Keratinocyte (primary cell): Measurements from ENCODE around the gene CD40. TPM values are rescaled to one million over a fixed set of nuclear protein-coding genes. Genes with fewer than 3 reads are reported as not detected.

Source experiments
- DNase-seq: peaks from one replicate; pipeline ENCODE4 v3.0.0-alpha.2; 2011; ENCODE audit warnings: low read depth, missing footprints, low spot score
- FAIRE-seq: peaks from 2 replicates; lab custom pipeline; 2011; peaks lifted over from hg19 to GRCh38; lab: Jason Lieb, UNC
- H2AFZ ChIP-seq: 2 replicates; pipeline ENCODE4 v1.6.0; 2012; ENCODE audit warnings: low read length, control low read depth, inconsistent platforms; ENCODE audit not compliant: control insufficient read depth
- H3K27ac ChIP-seq: 2 replicates; pipeline ENCODE4 v1.5.1; 2011; ENCODE audit warnings: low read length; ENCODE audit not compliant: control insufficient read depth, insufficient read depth
- H3K27me3 ChIP-seq: 3 replicates; pipeline ENCODE4 v1.6.0; 2011; ENCODE audit warnings: low read length; ENCODE audit not compliant: control insufficient read depth, insufficient read depth; ENCODE audit errors: extremely low read depth
- H3K36me3 ChIP-seq, 2 experiments: 2 replicates in 1 of 2; 3 replicates in 1 of 2; pipeline ENCODE4 v1.5.1; 2011; ENCODE audit warnings: low read length in 2 of 2, mild to moderate bottlenecking in 1 of 2; ENCODE audit not compliant: control insufficient read depth in 2 of 2, insufficient read depth in 2 of 2; ENCODE audit errors: extremely low read depth in 1 of 2
- H3K4me1 ChIP-seq: 3 replicates; pipeline ENCODE4 v1.5.1; 2011; ENCODE audit warnings: low read length; ENCODE audit not compliant: control insufficient read depth, insufficient read depth; ENCODE audit errors: extremely low read depth
- H3K4me2 ChIP-seq: 3 replicates; pipeline ENCODE4 v1.6.0; 2011; ENCODE audit warnings: low read depth, low read length; ENCODE audit not compliant: control insufficient read depth, insufficient read depth; ENCODE audit errors: extremely low read depth
- H3K4me3 ChIP-seq, 3 experiments: fragments of 200-600 bp in 1 of 3; sonication (generic) in 1 of 3; 2 replicates in 2 of 3; 3 replicates in 1 of 3; pipeline ENCODE4 v1.5.1; 2011 to 2016; ENCODE audit warnings: low read length in 3 of 3, mild to moderate bottlenecking in 3 of 3, control low read depth in 2 of 3, inconsistent platforms in 1 of 3, low read depth in 1 of 3, mixed read lengths in 1 of 3, mixed run types in 1 of 3, moderate library complexity in 1 of 3; ENCODE audit not compliant: control insufficient read depth in 2 of 3, insufficient read depth in 2 of 3; ENCODE audit errors: extremely low read depth in 1 of 3
- H3K79me2 ChIP-seq: 2 replicates; pipeline ENCODE4 v1.6.0; 2012; ENCODE audit warnings: low read length; ENCODE audit not compliant: control insufficient read depth, insufficient read depth
- H3K9ac ChIP-seq: 3 replicates; pipeline ENCODE4 v1.6.0; 2011; ENCODE audit warnings: low read length; ENCODE audit not compliant: control insufficient read depth, insufficient read depth; ENCODE audit errors: extremely low read depth
- H3K9me1 ChIP-seq: 3 replicates; pipeline ENCODE4 v1.6.0; 2011; ENCODE audit warnings: low read length; ENCODE audit not compliant: control insufficient read depth, insufficient read depth; ENCODE audit errors: extremely low read depth
- H3K9me3 ChIP-seq: 2 replicates; pipeline ENCODE4 v1.5.1; 2012; ENCODE audit warnings: low read depth, low read length; ENCODE audit not compliant: control insufficient read depth
- H4K20me1 ChIP-seq: 3 replicates; pipeline ENCODE4 v1.6.0; 2011; ENCODE audit warnings: low read length; ENCODE audit not compliant: control insufficient read depth, insufficient read depth; ENCODE audit errors: extremely low read depth
- CTCF ChIP-seq, 3 experiments: IDR thresholded peaks in 1 of 3; conservative IDR thresholded peaks in 1 of 3; optimal IDR thresholded peaks in 1 of 3; 2 replicates in 2 of 3; 3 replicates in 1 of 3; pipeline versions ENCODE3 to v1.5.1; 2011; ENCODE audit warnings: low read length in 3 of 3, mild to moderate bottlenecking in 3 of 3, moderate library complexity in 2 of 3, control low read depth in 1 of 3, inconsistent platforms in 1 of 3; ENCODE audit not compliant: insufficient read depth in 2 of 3; ENCODE audit errors: extremely low read depth in 1 of 3
- EZH2 ChIP-seq: IDR thresholded peaks from one replicate; pipeline ENCODE4 v1.6.1; 2012; ENCODE audit warnings: inconsistent platforms, mild to moderate bottlenecking, low read length, moderate library complexity
- dilution Hi-C: fragments of 300-500 bp; cut with MboI; formaldehyde crosslinking; loops from one replicate; pipeline ENCODE4 v1.7.0; 2020; ENCODE audit warnings: low sequenced_read_pairs; ENCODE audit not compliant: extremely low pct_ligation_motif_present
- polyA plus RNA-seq, 5 experiments: library from polyadenylated mRNA; depleted of rRNA in 3 of 5; stranded (reverse) in 3 of 5; stranded (forward) in 1 of 5; unstranded in 1 of 5; fragments of >200 nt; gene quantifications; 1 replicate in 1 of 5; 2 replicates in 3 of 5; 3 replicates in 1 of 5; pipeline versions ENCODE4 v1.2.1 to v1.2.3, GENCODE V29; 2011 to 2012; ENCODE audit warnings: missing spikeins in 2 of 5, low read depth in 1 of 5, low replicate concordance in 1 of 5

CD40 gene
- polyA plus RNA-seq, 1 donor (not counting 4 experiments of a cell fraction or from before 2014, with no cell fraction given), result 13.4 TPM

GRCh38 chr20:46119547-46119946, 1.4 kb downstream of the CD40 start:
- Histone ChIP-seq H3K9me1 (peaks cover 2% of the 10 kb centered on the region), H3K27me3 (no peaks in the 10 kb centered on the region), H3K36me3 (peaks cover 0 to 1% of the 10 kb centered on the region in 2 experiments), H3K9me3 (no peaks in the 10 kb centered on the region), H3K9ac (no peak overlapping the region), H3K79me2 (no peaks in the 10 kb centered on the region), H3K4me2 (no peak overlapping the region), H2AFZ (no peak overlapping the region), H3K4me3 (no peak overlapping the region), H3K27ac (no peak overlapping the region), H4K20me1 (no peaks in the 10 kb centered on the region), H3K4me1 (peaks cover 10% of the 10 kb centered on the region)
- dilution Hi-C loops, result no loop called here
- DNase-seq (no peak), FAIRE-seq (no peak)
- no peak for TF ChIP-seq EZH2
- TF ChIP-seq CTCF (optimal IDR thresholded peaks at IDR 0.05 in 1 of 3, IDR thresholded peaks at IDR 0.05 in 1 of 3, conservative IDR thresholded peaks at IDR 0.05 in 1 of 3; ENCODE audit: extremely low read depth in 1 of 3, insufficient read depth in 2 of 3, low read length in 3 of 3), result no peak

DNA sequence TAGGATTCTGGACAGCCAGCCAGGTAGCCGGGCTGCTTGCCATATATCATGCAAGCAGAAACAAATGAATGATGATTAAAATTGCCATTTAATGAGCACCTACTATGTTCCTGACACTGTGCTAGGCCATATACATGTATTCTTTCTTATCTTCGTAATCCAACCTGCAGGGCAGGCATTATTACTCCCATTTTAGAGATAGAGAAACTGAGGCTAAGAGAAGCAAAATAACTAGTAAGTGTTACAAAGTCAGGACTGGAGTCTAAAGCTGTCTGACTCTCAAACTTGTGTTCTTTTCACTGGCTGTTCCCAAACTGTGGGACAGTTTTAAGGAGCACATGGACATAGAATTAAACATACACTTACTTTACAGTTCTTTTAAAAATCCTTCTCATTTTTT, 2.0 kb downstream of the CD40 start:
- no peak overlapping the region for H3K27ac ChIP-seq
- H3K36me3 ChIP-seq, result peaks cover 0 to 1% of the 10 kb centered on the region in 2 experiments
- no peak overlapping the region for H3K4me2 ChIP-seq
- FAIRE-seq, result no peak
- H3K79me2 ChIP-seq, result no peaks in the 10 kb centered on the region
- no peaks in the 10 kb centered on the region for H3K9me3 ChIP-seq
- dilution Hi-C loops, result no loop called here
- H4K20me1 ChIP-seq, result no peaks in the 10 kb centered on the region
- no peak for DNase-seq
- H3K4me1 ChIP-seq, result peaks cover 10% of the 10 kb centered on the region
- H3K9me1 ChIP-seq, result peaks cover 2% of the 10 kb centered on the region
- no peak overlapping the region for H3K9ac ChIP-seq
- no peak overlapping the region for H3K4me3 ChIP-seq
- no peak overlapping the region for H2AFZ ChIP-seq
- no peaks in the 10 kb centered on the region for H3K27me3 ChIP-seq
- TF ChIP-seq EZH2, result no peak
- no peak for TF ChIP-seq CTCF (optimal IDR thresholded peaks at IDR 0.05 in 1 of 3, IDR thresholded peaks at IDR 0.05 in 1 of 3, conservative IDR thresholded peaks at IDR 0.05 in 1 of 3; ENCODE audit: extremely low read depth in 1 of 3, insufficient read depth in 2 of 3, low read length in 3 of 3)
